T follicular helper cell (primary cell): ENCODE results near the gene PTHLH.

Source experiments
- DNase-seq: peaks from one replicate; pipeline ENCODE4 v3.0.0-alpha.2; 2020; ENCODE audit warnings: low read depth
- total RNA-seq, 2 experiments: gene quantifications; one replicate each; lab custom pipeline; 2026; lab: John Stamatoyannopoulos, UW

The PTHLH gene
- 0 to 0.09 reads per million in 2 experiments for total RNA-seq

GRCh38 chr12:27972721-27973120 is at the start of gene PTHLH:
Gene PTHLH (minus strand): TSS chr12:27972733. CDS start chr12:27969494, 3,239 bp downstream.
- no peak for DNase-seq

- DNase-seq, result no peak
These were observed 49.2 kb upstream of the PTHLH start for GRCh38 chr12:28021704-28022103.

- DNase-seq, result no peak
These were observed 45.3 kb upstream of the PTHLH start for GRCh38 chr12:28017873-28018255.

- DNase-seq, result no peak
These were observed 44.8 kb upstream of the PTHLH start for GRCh38 chr12:28017126-28017872.

- no peak for DNase-seq
These were observed 42.6 kb upstream of the PTHLH start for GRCh38 chr12:28015165-28015564.

GRCh38 chr12:28014196-28014595 is 41.7 kb upstream of the PTHLH start:
- DNase-seq, result no peak

- no peak for DNase-seq
These were observed 39.9 kb upstream of the PTHLH start for GRCh38 chr12:28012333-28012918.

- no peak for DNase-seq
These were observed 37.5 kb upstream of the PTHLH start for GRCh38 chr12:28010036-28010435.

- DNase-seq, result no peak
These were observed 27.4 kb upstream of the PTHLH start for GRCh38 chr12:27999970-28000369.

GRCh38 chr12:27999521-27999920 is 27.0 kb upstream of the PTHLH start:
- no peak for DNase-seq

GRCh38 chr12:27998658-27999057 is 26.1 kb upstream of the PTHLH start:
- no peak for DNase-seq

GRCh38 chr12:27998170-27998569 is 25.6 kb upstream of the PTHLH start:
- no peak for DNase-seq

- DNase-seq, result no peak
These were observed 24.2 kb upstream of the PTHLH start for GRCh38 chr12:27996761-27997160.

- DNase-seq, result no peak
These were observed 22.9 kb upstream of the PTHLH start for GRCh38 chr12:27995406-27995805.

GRCh38 chr12:27988594-27989233 is 16.2 kb upstream of the PTHLH start:
- no peak for DNase-seq

GRCh38 chr12:27987331-27987730 is 14.8 kb upstream of the PTHLH start:
- no peak for DNase-seq

GRCh38 chr12:27984275-27984674 is 11.7 kb upstream of the PTHLH start:
- no peak for DNase-seq

- no peak for DNase-seq
These were observed 10.4 kb upstream of the PTHLH start for GRCh38 chr12:27982951-27983350.

GRCh38 chr12:27982385-27982784 is 9.9 kb upstream of the PTHLH start:
- no peak for DNase-seq

- DNase-seq, result no peak
These were observed 9.3 kb upstream of the PTHLH start for GRCh38 chr12:27981874-27982273.

GRCh38 chr12:27979145-27979544 is 6.6 kb upstream of the PTHLH start:
- no peak for DNase-seq

- DNase-seq, result no peak
These were observed 2.9 kb upstream of the PTHLH start for GRCh38 chr12:27975222-27976136.
